Choroid plexus epithelial cell (primary cell): Measurements from ENCODE around the gene ZMIZ1.

ENCODE experiments used
- DNase-seq: peaks from one replicate; pipeline ENCODE4 v3.0.0-alpha.2; 2010; ENCODE audit warnings: low read depth
- H3K4me3 ChIP-seq: 2 replicates; pipeline ENCODE4 v1.5.1; 2011; ENCODE audit warnings: low read depth, mild to moderate bottlenecking, control low read depth, low read length, moderate library complexity
- TF ChIP-seq, protein P1 (sequence below): conservative IDR thresholded peaks from 2 replicates; pipeline ENCODE4 v1.5.1; 2011; ENCODE audit warnings: low read depth, mild to moderate bottlenecking, control low read depth, inconsistent platforms, low read length, moderate library complexity

Gene ZMIZ1

DNA sequence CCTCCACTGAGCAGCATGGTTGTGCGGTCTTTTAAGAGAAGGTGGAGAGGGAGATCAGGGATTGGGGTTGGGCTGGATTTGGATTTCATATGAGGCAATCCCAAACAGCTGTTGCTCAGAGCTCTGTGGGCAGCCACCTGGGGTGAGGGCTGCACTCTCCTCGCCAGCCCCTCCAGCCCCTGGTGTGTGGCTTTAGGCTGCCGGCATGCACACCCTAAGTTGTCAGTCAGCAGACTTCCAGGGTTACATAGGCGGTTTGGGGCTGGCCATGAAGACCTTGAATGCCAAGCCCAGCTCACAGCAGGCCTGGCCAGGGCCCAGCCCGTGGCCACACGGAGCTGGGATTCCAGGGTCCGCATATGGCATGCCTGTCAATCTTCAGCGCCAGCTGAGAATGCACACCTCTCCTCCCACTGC lies 54.8 kb downstream of the ZMIZ1 start:
- H3K4me3 ChIP-seq, result no peak overlapping the region
- peak; percentile 80 for DNase-seq
- TF ChIP-seq, protein P1, sequence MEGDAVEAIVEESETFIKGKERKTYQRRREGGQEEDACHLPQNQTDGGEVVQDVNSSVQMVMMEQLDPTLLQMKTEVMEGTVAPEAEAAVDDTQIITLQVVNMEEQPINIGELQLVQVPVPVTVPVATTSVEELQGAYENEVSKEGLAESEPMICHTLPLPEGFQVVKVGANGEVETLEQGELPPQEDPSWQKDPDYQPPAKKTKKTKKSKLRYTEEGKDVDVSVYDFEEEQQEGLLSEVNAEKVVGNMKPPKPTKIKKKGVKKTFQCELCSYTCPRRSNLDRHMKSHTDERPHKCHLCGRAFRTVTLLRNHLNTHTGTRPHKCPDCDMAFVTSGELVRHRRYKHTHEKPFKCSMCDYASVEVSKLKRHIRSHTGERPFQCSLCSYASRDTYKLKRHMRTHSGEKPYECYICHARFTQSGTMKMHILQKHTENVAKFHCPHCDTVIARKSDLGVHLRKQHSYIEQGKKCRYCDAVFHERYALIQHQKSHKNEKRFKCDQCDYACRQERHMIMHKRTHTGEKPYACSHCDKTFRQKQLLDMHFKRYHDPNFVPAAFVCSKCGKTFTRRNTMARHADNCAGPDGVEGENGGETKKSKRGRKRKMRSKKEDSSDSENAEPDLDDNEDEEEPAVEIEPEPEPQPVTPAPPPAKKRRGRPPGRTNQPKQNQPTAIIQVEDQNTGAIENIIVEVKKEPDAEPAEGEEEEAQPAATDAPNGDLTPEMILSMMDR, result peak; percentile 1

DNA sequence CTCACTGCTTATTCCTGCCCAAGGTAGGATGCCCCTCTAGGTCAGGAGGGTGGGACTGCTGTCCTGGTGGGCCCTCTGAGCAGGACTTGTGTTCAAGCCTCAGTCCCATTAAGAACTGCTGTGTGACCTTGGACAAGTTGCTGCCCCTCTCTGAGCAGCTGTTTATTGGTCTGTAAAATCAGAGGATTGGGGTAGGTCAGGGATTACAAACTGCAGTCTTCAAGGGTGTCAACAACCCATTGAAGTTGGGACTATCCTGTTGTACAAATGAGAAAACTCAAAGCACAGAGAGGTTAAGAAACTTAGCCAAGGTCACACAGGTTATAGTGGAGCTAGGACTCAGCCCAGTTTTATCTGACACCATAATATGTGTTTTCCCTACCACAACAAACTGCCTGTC lies 55.3 kb downstream of the ZMIZ1 start:
- H3K4me3 ChIP-seq, result no peak overlapping the region
- TF ChIP-seq, protein P1, result no peak
- no peak for DNase-seq

DNA sequence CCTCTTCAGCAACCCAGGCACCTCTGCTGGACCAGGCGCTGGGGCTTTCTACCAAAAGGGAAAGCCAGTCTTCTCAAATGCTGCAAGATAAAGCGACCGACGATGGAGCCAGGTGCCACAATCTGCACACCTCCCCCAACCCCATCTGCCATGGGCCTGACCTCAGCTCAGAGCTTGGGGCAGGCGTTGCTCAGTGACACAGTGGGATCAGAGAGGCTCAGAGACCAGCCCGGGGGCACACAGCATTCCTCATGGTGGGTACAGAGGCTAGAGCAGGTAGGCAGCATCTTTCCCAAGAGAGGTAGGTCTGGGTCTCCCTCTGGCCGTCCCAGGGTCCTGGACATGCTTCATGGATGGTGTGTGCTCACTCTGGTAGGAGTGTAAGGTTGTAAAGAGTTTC lies 56.3 kb downstream of the ZMIZ1 start:
- no peak overlapping the region for H3K4me3 ChIP-seq
- TF ChIP-seq, protein P1, result no peak
- no peak for DNase-seq

DNA sequence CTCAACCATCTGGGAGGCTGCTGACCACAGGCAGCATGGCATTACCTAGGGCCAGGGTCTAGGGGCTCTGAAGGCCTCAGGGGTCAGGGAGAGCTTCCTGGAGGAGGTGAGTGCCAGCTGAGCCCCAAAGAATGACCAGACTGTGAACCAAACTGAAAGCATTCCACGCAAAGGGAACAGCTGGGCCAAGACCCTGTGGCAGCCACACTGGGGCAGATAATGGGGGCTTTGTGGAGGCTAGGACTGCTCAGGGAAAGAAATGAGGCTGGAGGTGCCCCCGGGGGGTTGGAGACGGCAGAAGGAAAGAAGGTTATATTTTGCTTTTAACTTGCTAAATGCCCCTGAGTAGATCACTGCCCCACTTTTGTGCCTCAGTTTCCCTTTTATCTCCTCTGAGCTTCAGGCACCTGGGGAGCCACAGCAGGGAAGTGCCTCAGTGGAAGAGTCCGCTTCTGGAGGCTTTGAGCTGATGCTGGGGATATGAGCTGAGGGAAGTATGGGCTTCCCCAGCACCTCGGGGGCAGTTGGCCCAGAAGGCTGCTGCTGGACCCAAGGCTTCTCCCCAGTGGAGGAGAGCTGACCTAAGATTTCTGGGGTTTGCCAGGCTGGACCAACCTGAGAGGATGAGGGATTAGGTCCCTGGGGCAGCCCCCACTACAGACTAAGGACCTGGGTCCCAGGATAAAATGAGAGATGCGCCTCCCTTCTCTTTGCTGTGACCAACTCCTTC lies 57.8 kb downstream of the ZMIZ1 start:
- H3K4me3 ChIP-seq, result no peak overlapping the region
- TF ChIP-seq, protein P1, result no peak

DNA sequence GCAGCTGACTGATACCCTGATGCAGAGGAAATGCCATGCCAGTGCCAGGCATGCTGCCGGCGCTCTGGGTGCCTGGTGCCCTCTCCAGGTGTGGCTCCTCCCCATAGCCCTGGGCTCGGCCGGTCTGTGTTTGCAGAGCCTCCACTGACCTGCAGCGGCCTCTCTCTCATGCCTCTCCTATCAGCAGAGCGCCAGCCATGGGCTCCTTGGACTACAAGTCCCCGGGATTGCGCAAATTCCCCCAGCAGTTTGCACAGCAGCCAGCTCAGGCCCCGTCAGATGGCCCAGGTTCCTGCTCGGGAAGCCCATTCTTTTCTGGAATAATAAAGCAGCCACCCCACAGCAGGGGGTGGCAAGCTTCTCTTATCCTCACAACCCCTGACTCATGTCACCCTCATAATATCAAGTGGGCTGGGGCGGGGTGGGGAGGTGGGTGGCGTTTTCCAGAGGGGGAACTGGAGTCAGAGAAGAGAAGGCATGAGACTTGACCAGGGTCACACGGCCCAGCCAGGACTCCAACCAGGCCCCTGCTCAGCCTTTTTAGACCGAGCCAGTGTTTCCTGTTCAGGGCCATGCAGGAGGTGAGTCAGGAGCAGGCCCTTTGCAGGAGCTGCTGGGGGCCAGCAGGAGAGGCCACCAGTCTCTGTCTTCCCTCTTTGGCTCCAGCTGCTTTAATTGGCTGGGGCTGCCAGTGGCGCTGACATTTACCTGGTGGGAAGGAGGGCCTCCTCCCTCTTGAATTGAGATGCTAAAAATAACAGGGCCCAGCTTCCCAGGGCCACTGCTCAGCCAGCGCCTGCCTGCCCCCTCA lies 58.6 kb downstream of the ZMIZ1 start:
- TF ChIP-seq, protein P1, result no peak
- DNase-seq, result peak; percentile 87

More for the DNA sequence above, 57.8 kb downstream of the ZMIZ1 start:
- no peak for DNase-seq

DNA sequence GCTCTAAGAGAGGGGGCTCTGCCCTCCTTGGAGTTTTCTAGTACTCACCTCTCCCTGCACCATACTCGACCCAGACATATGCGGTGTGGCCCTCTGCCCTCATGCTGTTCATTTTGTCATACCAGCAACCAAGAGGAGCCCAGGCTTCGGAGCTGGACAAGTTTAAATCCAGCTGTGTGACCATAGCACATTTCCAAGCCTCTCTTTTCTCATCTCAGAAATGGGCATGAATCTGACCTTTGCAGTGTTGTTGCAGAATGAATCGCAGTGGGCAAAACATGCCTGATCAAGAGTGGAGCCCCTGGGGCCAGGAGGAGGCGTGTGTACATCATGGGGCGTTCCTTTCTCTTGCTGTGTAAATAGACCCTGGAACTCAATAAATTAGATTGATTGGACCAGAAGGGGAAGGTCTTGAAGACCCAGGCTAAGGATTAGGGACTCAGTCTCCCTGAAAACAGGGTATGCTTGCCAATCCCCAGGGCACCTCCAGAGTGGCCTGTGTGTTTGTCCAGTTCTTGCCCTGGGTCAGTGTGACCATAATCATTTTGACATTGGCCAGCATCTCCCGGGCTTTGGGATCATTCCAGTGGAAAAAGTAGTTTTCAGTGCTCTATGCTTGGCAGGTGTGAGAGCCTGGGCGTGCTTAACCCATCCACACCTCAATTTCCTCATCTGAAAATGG lies 59.6 kb downstream of the ZMIZ1 start:
- TF ChIP-seq, protein P1, result no peak
- no peak for DNase-seq
- no peak overlapping the region for H3K4me3 ChIP-seq

More for the DNA sequence above, 58.6 kb downstream of the ZMIZ1 start:
- H3K4me3 ChIP-seq, result no peak overlapping the region
